Psoas muscle (tissue), 8 donors: Measurements from ENCODE around the gene MEIS2. TPM values are rescaled to one million over a fixed set of nuclear protein-coding genes. Genes with fewer than 3 reads are reported as not detected.

Experiments
- ATAC-seq, 4 donors: fragments of 200-7000 bp; cut with Tn5 transposase; one replicate each; pipeline ENCODE4 v1.9.1; 2020; ENCODE audit warnings: moderate library complexity in 3 of 4, mild to moderate bottlenecking in 2 of 4
- DNase-seq, 2 donors: peaks; one replicate each; pipeline ENCODE4 v3.0.0-alpha.2; 2020
- H3K27ac ChIP-seq: fragments of 200-600 bp; one replicate; pipeline ENCODE4 v1.8.0; 2022
- H3K27me3 ChIP-seq, 3 donors: fragments of 200-600 bp in 1 of 3; one replicate each; pipeline versions ENCODE4 v1.6.1 to v1.8.0; 2013 to 2022; ENCODE audit warnings: low read length in 2 of 3, mild to moderate bottlenecking in 2 of 3, moderate library complexity in 1 of 3; ENCODE audit not compliant: insufficient read depth in 3 of 3
- H3K36me3 ChIP-seq, 2 donors: fragments of 200-600 bp in 1 of 2; one replicate each; pipeline versions ENCODE4 v1.6.1 to v1.8.0; 2013 to 2022; ENCODE audit warnings: low read depth in 1 of 2, mild to moderate bottlenecking in 1 of 2, moderate library complexity in 1 of 2; ENCODE audit not compliant: insufficient read depth in 1 of 2
- H3K4me1 ChIP-seq: fragments of 200-600 bp; one replicate; pipeline ENCODE4 v1.8.0; 2022
- H3K4me3 ChIP-seq: fragments of 200-600 bp; one replicate; pipeline ENCODE4 v1.8.0; 2022; ENCODE audit warnings: mild to moderate bottlenecking
- H3K9me3 ChIP-seq: fragments of 200-600 bp; one replicate; pipeline ENCODE4 v1.8.0; 2022
- WGBS, 3 donors: extraction: QIAGEN DNeasy Blood & Tissue Kit; methylation state at CpG; one replicate each; pipeline versions ENCODE4 v1.1.6 to v1.1.7; 2013; 5-methylcytosine and 5-hydroxymethylcytosine counted together
- intact Hi-C, 2 donors: fragments of 100-400 bp; cut with DNase I; formaldehyde crosslinking; loops; one replicate each; pipeline versions ENCODE4 v1.11.0 to v1.14.2; 2022
- polyA plus RNA-seq, 3 donors: library from polyadenylated mRNA; stranded (reverse); fragments of 200-250 nt; gene quantifications; one replicate each; pipeline ENCODE4 v1.2.3, GENCODE V29; 2013
- total RNA-seq, 4 donors: library from RNA; stranded (reverse); fragmentation: NEBNext Ultra II Directional in 2 of 4; extraction: Animal tissue kit (Norgen Biotek cat#: 25700) in 2 of 4; gene quantifications; one replicate each; pipeline versions ENCODE4 v1.2.1 to v1.2.4, GENCODE V29; 2021 to 2023
- TF ChIP-seq, protein P1 (sequence below): fragments of 200-600 bp; IDR thresholded peaks from one replicate; pipeline ENCODE4 v1.8.0; 2022; ENCODE audit warnings: antibody characterized with exemption
- donor health status: healthy with polysubstance abuse.
- donor health status: DM: no; HTN: no; CAD: no; lungs with moderate emphysema.
- donor health status: Bipolar disorder and iron deficiency.
- donor health status: healthy.
- donor health status: DM: yes; HTN: yes; CAD: no.
- donor health status: DM: no; HTN: no; CAD: no.
- donor health status: DM: no; HTN: no; CAD: no.
- donor health status: DM: yes; HTN: yes; CAD: no.

MEIS2 gene
- total and polyA plus RNA-seq, 7 donors: 0.42 to 24.3 (median 1.9) TPM

DNA sequence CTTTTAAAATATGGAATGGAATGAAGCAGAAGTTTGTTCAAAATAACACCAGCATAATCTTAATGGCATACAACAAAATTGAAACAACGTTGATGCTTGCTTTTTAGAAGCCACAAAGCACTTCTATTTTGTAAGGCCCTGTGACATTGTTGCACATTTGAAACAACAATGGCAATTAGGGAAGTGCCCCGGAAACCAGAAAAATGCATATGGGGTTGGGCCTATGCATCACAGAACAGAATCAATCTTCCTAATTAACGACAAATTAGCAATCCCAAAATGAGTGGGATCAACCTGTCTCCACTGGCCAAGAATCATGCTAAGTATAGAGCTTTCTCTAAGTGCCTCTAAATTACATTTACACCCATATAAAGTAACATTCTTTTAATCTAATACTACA, 168.9 kb downstream of the MEIS2 start:
- H3K4me1 ChIP-seq: no peaks in the 10 kb centered on the region
- DNase-seq (no peak), ATAC-seq (no peak)
- WGBS, 3 donors: 66 to 76% (median 71%) methylated on average over 3 of the region's 3 CpGs
- H3K36me3 ChIP-seq: no peaks in the 10 kb centered on the region
- H3K27ac ChIP-seq: no peak overlapping the region
- TF ChIP-seq, protein P1, sequence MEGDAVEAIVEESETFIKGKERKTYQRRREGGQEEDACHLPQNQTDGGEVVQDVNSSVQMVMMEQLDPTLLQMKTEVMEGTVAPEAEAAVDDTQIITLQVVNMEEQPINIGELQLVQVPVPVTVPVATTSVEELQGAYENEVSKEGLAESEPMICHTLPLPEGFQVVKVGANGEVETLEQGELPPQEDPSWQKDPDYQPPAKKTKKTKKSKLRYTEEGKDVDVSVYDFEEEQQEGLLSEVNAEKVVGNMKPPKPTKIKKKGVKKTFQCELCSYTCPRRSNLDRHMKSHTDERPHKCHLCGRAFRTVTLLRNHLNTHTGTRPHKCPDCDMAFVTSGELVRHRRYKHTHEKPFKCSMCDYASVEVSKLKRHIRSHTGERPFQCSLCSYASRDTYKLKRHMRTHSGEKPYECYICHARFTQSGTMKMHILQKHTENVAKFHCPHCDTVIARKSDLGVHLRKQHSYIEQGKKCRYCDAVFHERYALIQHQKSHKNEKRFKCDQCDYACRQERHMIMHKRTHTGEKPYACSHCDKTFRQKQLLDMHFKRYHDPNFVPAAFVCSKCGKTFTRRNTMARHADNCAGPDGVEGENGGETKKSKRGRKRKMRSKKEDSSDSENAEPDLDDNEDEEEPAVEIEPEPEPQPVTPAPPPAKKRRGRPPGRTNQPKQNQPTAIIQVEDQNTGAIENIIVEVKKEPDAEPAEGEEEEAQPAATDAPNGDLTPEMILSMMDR: no peak
- intact Hi-C loops: no loop called here
- no peaks in the 10 kb centered on the region for H3K9me3 ChIP-seq
- H3K4me3 ChIP-seq: no peak overlapping the region
- H3K27me3 ChIP-seq: no peaks in the 10 kb centered on the region

DNA sequence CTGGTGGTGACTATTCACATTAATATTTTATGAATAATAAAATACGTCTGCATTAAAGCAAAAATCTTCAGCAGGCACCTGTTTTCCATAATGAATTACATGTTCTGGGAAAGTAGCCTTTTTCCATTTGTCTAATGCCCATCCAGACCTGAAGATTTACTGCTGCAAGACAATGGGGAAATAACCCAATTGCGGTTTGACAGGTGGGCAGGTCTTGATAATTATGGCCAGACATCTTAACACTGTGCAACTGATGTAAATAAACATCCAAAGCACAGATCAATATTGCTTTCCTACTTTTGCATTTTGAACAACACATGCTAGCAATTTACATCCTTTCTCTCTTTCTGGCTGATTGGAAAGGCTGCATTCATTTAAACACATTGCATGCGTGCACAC, 173.9 kb downstream of the MEIS2 start:
- Histone ChIP-seq H3K27me3 (no peaks in the 10 kb centered on the region), H3K4me1 (no peaks in the 10 kb centered on the region), H3K4me3 (no peak overlapping the region), H3K27ac (no peak overlapping the region), H3K9me3 (no peaks in the 10 kb centered on the region), H3K36me3 (no peaks in the 10 kb centered on the region)
- DNase-seq (no peak), ATAC-seq (no peak)
- 59 to 74% (median 66%) methylated on average over 3 of the region's 3 CpGs for WGBS, 3 donors
- TF ChIP-seq, protein P1: no peak
- intact Hi-C loops: no loop called here

DNA sequence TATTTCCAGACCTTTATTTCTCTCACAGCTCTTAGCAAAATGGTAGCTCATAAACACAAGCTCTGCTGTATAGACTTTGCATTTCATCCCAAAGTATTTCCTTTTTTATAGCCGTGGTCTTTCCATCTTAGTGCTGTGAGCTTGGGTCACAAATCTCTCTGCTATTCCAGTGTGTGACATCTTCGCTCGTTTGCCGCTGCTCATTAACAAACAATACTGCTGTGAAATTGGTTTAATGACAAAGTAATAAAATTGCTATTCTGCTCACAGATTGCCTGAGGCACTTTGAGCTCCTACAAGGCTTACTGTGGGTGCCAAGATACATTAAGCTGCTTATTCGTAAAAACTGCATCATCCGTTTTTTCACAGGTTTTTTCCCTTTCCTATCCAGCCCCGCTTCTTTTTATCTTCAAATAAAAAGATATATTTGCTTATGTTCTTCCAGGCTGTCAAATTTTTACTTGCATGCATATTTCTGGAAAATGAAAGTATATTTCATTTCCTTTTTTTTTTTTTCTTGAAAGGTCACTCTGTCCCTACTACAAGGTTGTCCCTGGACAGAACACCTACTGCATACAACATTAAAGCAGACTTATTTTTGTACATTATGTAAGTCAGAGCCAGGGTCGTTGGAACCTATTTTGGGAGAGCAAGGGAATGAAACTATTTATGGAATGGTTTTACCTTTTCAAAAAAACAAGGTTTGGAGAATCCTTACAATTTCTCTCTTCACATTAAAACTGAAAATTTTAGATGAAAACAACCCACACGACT, 174.5 kb downstream of the MEIS2 start:
- intact Hi-C loops: no loop called here
- no peak overlapping the region for H3K27ac ChIP-seq

DNA sequence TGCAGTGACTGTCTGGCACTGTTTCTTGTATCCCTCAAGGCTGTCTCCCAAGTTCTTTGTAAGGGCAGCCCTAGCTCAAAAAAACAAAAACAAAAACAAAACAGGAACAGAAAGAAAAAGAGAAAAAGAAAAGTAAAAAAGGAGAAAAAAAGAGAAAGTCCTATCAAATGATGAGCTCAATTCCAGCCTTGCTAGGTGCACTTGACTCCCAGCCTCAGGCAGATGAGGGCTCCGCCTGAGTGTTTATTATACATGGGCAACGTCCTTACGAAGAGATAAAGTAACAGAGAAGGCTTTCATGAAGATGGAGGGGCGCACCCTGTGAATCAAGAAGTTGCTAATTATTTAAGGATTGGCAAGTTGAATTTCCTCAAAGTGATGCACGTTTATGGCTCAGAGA, 175.3 kb downstream of the MEIS2 start:
- intact Hi-C loops: no loop called here
- 75 to 82% (median 81%) methylated on average over 5 of the region's 5 CpGs for WGBS, 3 donors

More for the DNA sequence above, 174.5 kb downstream of the MEIS2 start:
- H3K36me3 ChIP-seq: no peaks in the 10 kb centered on the region
- no peaks in the 10 kb centered on the region for H3K27me3 ChIP-seq
- ATAC-seq (no peak), DNase-seq (no peak)
- H3K4me3 ChIP-seq: no peak overlapping the region
- WGBS, 3 donors: 65 to 66% (median 65%) methylated on average over 9 of the region's 9 CpGs
- no peaks in the 10 kb centered on the region for H3K9me3 ChIP-seq
- TF ChIP-seq, protein P1: no peak
- no peaks in the 10 kb centered on the region for H3K4me1 ChIP-seq

More for the DNA sequence above, 175.3 kb downstream of the MEIS2 start:
- DNase-seq (no peak), ATAC-seq (no peak)
- Histone ChIP-seq H3K36me3 (no peaks in the 10 kb centered on the region), H3K27ac (no peak overlapping the region), H3K4me3 (no peak overlapping the region), H3K9me3 (no peaks in the 10 kb centered on the region), H3K4me1 (no peaks in the 10 kb centered on the region), H3K27me3 (no peaks in the 10 kb centered on the region)
- TF ChIP-seq, protein P1: no peak
